Small intestine (tissue), 7 donors: ENCODE results near the gene TAF11L2. TPM values are rescaled to one million over a fixed set of nuclear protein-coding genes. Genes with fewer than 3 reads are reported as not detected.
"Not testable (repeated sequence)": the region's sequence is repeated elsewhere in the genome, so short reads cannot be mapped to it uniquely, and the experiment has no call there.

Experiments used
- DNase-seq, 2 donors: peaks; one replicate each; pipeline versions ENCODE4 v3.0.0 to v3.0.0-alpha.2; 2013
- FAIRE-seq: peaks from 2 replicates; lab custom pipeline; 2012; peaks lifted over from hg19 to GRCh38; lab: Jason Lieb, UNC
- H3K27ac ChIP-seq, 3 donors: one replicate each; pipeline ENCODE4 v1.5.1; 2013; ENCODE audit warnings: low read length in 2 of 3, mild to moderate bottlenecking in 2 of 3, control low read depth in 1 of 3, inconsistent platforms in 1 of 3, low read depth in 1 of 3, moderate library complexity in 1 of 3
- H3K27me3 ChIP-seq, 3 donors: one replicate each; pipeline ENCODE4 v1.6.1; 2013; ENCODE audit warnings: low read length in 3 of 3, inconsistent platforms in 1 of 3; ENCODE audit not compliant: control insufficient read depth in 3 of 3, insufficient read depth in 3 of 3
- H3K36me3 ChIP-seq, 3 donors: one replicate each; pipeline ENCODE4 v1.6.1; 2013; ENCODE audit warnings: low read length in 3 of 3, inconsistent platforms in 1 of 3, low read depth in 1 of 3, mild to moderate bottlenecking in 1 of 3, moderate library complexity in 1 of 3; ENCODE audit not compliant: control insufficient read depth in 3 of 3, insufficient read depth in 2 of 3
- H3K4me1 ChIP-seq, 3 donors: one replicate each; pipeline ENCODE4 v1.6.1; 2013; ENCODE audit warnings: low read length in 2 of 3, inconsistent platforms in 1 of 3, low read depth in 1 of 3, mild to moderate bottlenecking in 1 of 3, moderate library complexity in 1 of 3; ENCODE audit not compliant: control insufficient read depth in 3 of 3, insufficient read depth in 2 of 3
- H3K4me3 ChIP-seq, 3 donors: one replicate each; pipeline ENCODE4 v1.5.1; 2013; ENCODE audit warnings: low read length in 3 of 3, control low read depth in 1 of 3, inconsistent platforms in 1 of 3, low read depth in 1 of 3, mild to moderate bottlenecking in 1 of 3, moderate library complexity in 1 of 3
- H3K9me3 ChIP-seq, 2 donors: one replicate each; pipeline ENCODE4 v1.6.1; 2013; ENCODE audit warnings: low read depth in 1 of 2, low read length in 1 of 2; ENCODE audit not compliant: control insufficient read depth in 2 of 2, insufficient read depth in 1 of 2
- WGBS, 3 donors: extraction: QIAGEN DNeasy Blood & Tissue Kit; methylation state at CpG; one replicate each; pipeline ENCODE4 v1.1.7; 2013; 5-methylcytosine and 5-hydroxymethylcytosine counted together
- polyA plus RNA-seq, 4 donors: library from polyadenylated mRNA; stranded (reverse) in 3 of 4; unstranded in 1 of 4; fragments of 200-250 nt in 3 of 4; fragments of 120-200 nt in 1 of 4; gene quantifications; one replicate each; pipeline versions ENCODE4 v1.2.1 to v1.2.3, GENCODE V29; 2013
- donor health status: healthy with polysubstance abuse.
- donor health status: control.
- donor health status: control.
- donor health status: Bipolar disorder and iron deficiency.
- donor health status: healthy.

The TAF11L2 gene
- polyA plus RNA-seq, 4 donors, result not detected

GRCh38 chr5:17511775-17512325, 13.8 kb downstream of the TAF11L2 start:
- Histone ChIP-seq H3K9me3 (no peaks in the 10 kb centered on the region), H3K27ac (no peak overlapping the region), H3K27me3 (no peaks in the 10 kb centered on the region), H3K36me3 (no peaks in the 10 kb centered on the region), H3K4me3 (no peak overlapping the region), H3K4me1 (no peaks in the 10 kb centered on the region)
- DNase-seq (no peak), FAIRE-seq (no peak)
- 87 to 92% (median 91%) methylated on average over 17 of the region's 17 CpGs for WGBS, 3 donors

GRCh38 chr5:17517526-17517925, 19.5 kb downstream of the TAF11L2 start:
- DNase-seq, result not testable (repeated sequence)
- 82 to 84% (median 84%) methylated on average over 8 to 10 of the region's 12 CpGs for whole genome bisulfite sequencing, 3 donors

DNA sequence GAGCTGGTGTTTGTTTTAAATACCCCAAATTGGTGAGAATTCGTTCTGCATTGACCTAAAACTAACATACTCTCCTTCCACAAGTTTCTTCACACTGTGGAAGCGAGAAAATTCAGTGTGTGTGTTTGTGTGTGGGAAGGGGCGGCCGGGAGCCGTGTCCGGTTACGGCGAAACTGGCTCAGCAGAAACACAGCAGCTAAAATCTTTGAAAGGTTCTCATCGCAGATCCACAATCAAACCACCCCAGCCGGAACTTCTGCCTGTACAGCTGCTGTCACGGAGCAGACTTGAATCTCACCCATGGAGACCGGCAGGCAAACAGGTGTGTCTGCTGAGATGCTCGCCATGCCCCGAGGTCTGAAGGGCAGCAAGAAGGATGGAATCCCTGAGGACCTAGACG, 20.0 kb downstream of the TAF11L2 start, which contains the start of gene TAF11L3:
TSS of gene TAF11L3 (plus strand) at position 301 of the 400 bp plus-strand sequence.
- not testable (repeated sequence) for H3K4me1 ChIP-seq, FAIRE-seq, H3K9me3 ChIP-seq, H3K27me3 ChIP-seq, H3K4me3 ChIP-seq, DNase-seq, H3K36me3 ChIP-seq, H3K27ac ChIP-seq
- no CpG with 5 or more reads among the region's 15 CpGs for WGBS, 3 donors

More at GRCh38 chr5:17517526-17517925, 19.5 kb downstream of the TAF11L2 start:
- H3K27ac ChIP-seq, H3K9me3 ChIP-seq, FAIRE-seq, H3K4me3 ChIP-seq, H3K27me3 ChIP-seq, H3K36me3 ChIP-seq, H3K4me1 ChIP-seq: not testable (repeated sequence)

DNA sequence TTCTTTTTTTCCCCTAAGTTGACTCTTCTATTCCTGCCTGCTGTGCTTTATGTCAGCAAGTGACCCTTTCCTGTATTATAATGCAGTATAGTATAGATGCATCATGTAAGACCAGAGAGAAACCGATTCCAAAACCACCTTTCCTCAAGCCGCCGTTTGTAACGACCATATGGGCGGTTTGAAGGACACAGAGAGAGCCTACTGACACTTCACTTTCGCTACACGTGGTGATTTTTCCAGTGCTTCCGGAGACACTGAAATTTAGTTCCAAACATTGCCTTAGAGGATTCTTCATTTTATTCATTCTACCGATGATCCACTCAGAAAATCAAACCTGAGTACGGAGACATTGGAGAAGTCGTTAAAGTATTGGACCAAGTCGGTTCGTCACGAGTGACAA, 21.5 kb downstream of the TAF11L2 start:
- not testable (repeated sequence) for H3K9me3 ChIP-seq, H3K36me3 ChIP-seq, FAIRE-seq, DNase-seq, H3K4me1 ChIP-seq, H3K27me3 ChIP-seq, H3K27ac ChIP-seq, H3K4me3 ChIP-seq
- WGBS, 3 donors, result 92 to 95% (median 94%) methylated on average over 8 of the region's 14 CpGs

DNA sequence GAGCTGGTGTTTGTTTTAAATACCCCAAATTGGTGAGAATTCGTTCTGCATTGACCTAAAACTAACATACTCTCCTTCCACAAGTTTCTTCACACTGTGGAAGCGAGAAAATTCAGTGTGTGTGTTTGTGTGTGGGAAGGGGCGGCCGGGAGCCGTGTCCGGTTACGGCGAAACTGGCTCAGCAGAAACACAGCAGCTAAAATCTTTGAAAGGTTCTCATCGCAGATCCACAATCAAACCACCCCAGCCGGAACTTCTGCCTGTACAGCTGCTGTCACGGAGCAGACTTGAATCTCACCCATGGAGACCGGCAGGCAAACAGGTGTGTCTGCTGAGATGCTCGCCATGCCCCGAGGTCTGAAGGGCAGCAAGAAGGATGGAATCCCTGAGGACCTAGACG, 23.5 kb downstream of the TAF11L2 start, which contains the start of gene TAF11L4:
TSS of gene TAF11L4 (plus strand) at position 301 of the 400 bp plus-strand sequence.
- not testable (repeated sequence) for H3K4me1 ChIP-seq, H3K36me3 ChIP-seq, DNase-seq, H3K4me3 ChIP-seq, H3K9me3 ChIP-seq, H3K27ac ChIP-seq, FAIRE-seq, H3K27me3 ChIP-seq
- WGBS, 3 donors, result no CpG with 5 or more reads among the region's 15 CpGs

- H3K36me3 ChIP-seq, DNase-seq, FAIRE-seq, H3K27me3 ChIP-seq, H3K27ac ChIP-seq, H3K4me1 ChIP-seq, H3K9me3 ChIP-seq, H3K4me3 ChIP-seq: not testable (repeated sequence)
- no CpG with 5 or more reads among the region's 15 CpGs for WGBS, 3 donors
Measured at GRCh38 chr5:17524935-17525334, 26.9 kb downstream of the TAF11L2 start, which contains the start of gene TAF11L5. Gene TAF11L5, plus strand, starts transcription at chr5:17525235.

DNA sequence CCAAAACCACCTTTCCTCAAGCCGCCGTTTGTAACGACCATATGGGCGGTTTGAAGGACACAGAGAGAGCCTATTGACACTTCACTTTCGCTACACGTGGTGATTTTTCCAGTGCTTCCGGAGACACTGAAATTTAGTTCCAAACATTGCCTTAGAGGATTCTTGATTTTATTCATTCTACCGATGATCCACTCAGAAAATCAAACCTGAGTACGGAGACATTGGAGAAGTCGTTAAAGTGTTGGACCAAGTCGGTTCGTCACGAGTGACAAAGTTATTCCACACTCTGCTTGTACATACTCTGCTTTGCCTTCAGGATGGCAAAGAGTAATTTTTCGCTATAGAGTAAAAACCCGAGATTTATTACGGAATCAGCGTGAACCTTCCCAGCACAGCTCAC, 28.5 kb downstream of the TAF11L2 start:
- WGBS, 3 donors, result 91 to 95% (median 92%) methylated on average over 9 of the region's 17 CpGs
- not testable (repeated sequence) for H3K27ac ChIP-seq, H3K36me3 ChIP-seq, H3K4me3 ChIP-seq, H3K4me1 ChIP-seq, H3K27me3 ChIP-seq, H3K9me3 ChIP-seq, FAIRE-seq
- peak in 1 of 2 donors; percentile 31 for DNase-seq

DNA sequence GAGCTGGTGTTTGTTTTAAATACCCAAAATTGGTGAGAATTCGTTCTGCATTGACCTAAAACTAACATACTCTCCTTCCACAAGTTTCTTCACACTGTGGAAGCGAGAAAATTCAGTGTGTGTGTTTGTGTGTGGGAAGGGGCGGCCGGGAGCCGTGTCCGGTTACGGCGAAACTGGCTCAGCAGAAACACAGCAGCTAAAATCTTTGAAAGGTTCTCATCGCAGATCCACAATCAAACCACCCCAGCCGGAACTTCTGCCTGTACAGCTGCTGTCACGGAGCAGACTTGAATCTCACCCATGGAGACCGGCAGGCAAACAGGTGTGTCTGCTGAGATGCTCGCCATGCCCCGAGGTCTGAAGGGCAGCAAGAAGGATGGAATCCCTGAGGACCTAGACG, 30.3 kb downstream of the TAF11L2 start, which contains the start of gene TAF11L6:
TSS of gene TAF11L6 (plus strand) at position 301 of the 400 bp plus-strand sequence.
- H3K4me1 ChIP-seq, DNase-seq, H3K4me3 ChIP-seq, H3K36me3 ChIP-seq, H3K27me3 ChIP-seq, FAIRE-seq, H3K27ac ChIP-seq, H3K9me3 ChIP-seq: not testable (repeated sequence)
- WGBS, 3 donors, result no CpG with 5 or more reads among the region's 15 CpGs
